Activated CD4-positive, alpha-beta T cell treated with anti-CD3 and anti-CD28 coated beads for 4 hours (primary cell): Measurements from ENCODE around the gene CCNB1IP1.
A peak's percentile ranks its signal among the peaks of the same experiment; 100 is the strongest.
"Not testable (repeated sequence)": the region's sequence is repeated elsewhere in the genome, so short reads cannot be mapped to it uniquely, and the experiment has no call there.

Experiments used
- DNase-seq, 2 donors: peaks; one replicate each; pipeline ENCODE4 v3.0.0-alpha.2; 2020

CCNB1IP1 gene, protein sequence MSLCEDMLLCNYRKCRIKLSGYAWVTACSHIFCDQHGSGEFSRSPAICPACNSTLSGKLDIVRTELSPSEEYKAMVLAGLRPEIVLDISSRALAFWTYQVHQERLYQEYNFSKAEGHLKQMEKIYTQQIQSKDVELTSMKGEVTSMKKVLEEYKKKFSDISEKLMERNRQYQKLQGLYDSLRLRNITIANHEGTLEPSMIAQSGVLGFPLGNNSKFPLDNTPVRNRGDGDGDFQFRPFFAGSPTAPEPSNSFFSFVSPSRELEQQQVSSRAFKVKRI

DNA sequence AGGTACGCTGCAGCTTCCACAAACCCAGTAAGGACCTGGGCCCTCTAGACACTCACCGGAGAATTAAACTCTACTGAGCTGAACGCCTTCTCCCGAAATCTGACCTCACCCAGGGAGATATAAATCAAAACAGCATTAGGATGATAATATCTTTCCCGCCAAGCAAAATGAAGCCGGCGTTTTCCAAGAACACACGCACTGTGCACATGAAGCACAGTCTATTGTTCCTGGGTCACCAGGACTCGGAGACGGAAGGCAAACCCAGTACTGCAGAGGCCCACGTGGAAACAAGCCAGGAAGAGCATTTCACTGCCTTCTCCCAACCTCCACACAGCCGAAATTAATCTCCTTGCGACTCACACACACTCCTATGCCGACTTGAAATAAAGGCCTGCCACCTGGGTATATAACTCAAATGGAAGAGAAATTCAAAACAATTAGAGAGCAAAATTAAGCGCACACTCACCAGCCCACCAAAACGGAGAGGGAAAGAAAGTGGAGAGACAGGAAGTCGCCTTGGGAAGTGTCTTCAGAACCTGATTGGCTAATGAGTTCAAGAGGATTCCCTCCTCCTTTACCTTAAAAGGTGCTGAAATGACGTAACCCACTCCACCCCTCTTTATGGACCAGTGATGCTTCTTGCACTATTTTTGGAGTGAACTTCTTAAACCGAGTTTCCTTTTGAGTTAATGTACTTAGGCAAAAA, at the start of gene CCNB1IP1:
Gene CCNB1IP1, minus strand, starts transcription at position 492 of the 706 bp plus-strand sequence. CDS start 16,756 bp downstream, outside the sequence.
- peak; percentile 51 to 56 for DNase-seq

DNA sequence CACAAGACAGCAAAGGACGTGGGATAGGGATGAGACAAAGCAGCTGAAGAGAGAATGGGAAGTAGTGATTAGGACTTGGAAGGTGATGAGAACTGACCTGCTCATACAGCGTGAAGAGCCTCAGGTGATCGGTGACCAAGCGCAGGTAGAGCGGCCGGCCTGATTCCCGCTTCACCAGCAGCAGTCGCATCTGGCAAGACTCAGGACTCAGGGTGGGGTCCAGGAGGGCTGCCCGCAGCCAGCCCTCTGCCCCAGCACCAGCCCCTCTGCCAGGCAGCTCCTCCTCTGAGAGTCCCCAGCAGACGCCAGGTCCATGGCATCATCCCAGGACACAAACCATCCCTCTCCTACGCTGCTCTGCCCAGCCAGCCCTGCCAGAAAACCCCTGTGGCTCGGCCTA, 49.4 kb upstream of the CCNB1IP1 start:
- DNase-seq = no peak

DNA sequence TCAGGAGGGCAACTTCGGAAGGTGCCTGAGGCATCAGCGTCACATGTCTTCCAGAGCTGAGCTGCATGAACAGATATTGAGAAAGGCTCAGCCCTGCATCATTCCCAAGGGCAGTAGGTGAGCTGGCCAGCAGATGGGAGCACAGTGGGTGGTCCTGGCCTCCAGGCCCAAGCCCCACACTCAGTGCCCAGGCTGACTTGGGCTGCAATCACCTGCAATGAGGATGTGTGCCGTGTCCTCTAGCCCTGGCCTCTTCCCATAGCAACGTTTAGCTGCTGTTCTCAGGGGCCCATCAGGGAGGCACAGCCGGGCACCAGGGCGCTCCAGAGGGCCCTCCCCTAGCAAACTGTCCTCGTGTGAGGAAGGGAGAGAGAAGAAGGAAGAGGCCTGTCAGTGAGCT, 48.3 kb upstream of the CCNB1IP1 start:
- DNase-seq = no peak

DNA sequence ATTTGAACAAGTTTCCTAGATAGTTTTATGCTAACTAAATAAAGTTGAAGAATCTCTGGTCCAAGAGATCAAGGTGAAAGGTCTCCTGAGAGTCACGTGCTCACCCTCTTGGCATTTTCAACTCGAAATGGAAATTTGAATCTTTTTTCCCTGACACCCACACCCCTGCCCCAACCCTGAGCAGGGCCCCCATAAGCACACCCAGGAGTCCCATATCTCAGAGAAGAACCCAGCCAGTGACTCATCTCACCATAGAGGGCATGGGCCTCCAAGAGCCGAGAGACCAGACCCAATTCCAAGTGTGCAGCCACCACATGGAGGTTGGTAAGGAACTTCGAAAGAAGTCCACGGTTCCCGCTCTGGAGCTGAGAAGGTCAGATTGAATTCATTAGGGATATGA, 47.6 kb upstream of the CCNB1IP1 start:
- no peak for DNase-seq

DNA sequence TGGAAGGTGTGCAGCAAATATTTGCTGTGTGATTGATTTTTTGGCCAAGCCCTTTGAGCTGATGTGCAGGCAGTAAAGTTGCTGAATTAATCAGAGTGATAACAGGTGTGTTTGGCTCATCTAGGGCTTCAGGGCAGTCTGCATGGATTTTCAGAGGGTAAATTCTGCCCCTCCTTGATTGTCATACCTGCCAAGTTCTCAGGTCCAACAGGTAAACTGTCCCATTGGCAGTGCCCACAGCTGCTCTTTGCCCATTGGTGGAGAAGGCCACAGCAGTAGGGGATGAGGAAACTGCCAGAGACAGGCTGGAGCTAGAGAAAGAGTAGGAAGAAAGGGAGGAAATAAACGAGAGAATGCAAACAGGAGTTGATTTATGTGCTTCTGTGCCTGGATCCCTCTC, 46.7 kb upstream of the CCNB1IP1 start:
- no peak for DNase-seq

DNA sequence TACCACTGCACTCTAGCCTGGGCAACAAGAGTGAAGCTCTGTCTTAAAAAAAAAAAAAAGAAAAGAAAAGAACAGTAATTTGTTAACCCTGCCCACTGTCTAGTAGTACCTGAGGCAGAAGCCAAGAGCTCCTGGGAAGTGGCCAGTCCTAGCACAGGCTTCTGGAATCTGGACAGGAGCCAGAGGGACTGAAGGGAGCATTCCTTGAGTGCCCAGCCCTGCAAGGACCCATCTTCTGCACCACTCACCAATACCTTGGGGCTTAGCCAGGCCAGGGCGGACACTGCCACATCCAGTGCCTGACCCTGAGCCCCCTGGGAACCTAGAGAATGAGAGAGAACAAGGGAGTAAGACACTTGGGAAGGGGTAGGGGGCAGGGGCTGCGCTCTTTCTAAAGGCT, 44.1 kb upstream of the CCNB1IP1 start:
- DNase-seq = no peak

DNA sequence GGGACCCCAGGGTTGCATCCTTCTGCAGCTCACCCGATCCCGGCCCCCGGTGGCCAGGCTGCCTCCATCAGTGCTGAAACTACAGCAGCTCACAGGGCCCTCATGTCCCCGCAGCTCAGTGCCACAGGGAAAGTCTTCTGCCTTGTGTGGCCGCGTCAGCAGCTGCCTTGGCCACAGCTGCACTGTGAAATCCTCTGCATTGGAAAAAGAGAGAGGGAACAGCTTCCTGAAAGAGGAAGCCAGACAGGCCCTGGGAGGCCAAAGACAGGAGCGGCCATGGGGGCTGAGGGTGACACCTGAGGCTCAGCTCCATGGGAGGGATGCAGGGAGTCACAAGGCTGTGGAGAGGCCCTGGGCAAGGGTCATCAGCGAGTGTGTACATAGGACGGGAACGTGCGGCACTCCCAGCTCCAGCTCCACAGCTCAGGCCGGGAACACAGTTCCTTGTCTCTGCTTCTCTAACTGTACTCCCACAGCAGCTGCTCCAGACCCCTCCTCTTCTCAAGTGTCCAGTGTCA, 43.1 kb upstream of the CCNB1IP1 start:
- no peak for DNase-seq

DNA sequence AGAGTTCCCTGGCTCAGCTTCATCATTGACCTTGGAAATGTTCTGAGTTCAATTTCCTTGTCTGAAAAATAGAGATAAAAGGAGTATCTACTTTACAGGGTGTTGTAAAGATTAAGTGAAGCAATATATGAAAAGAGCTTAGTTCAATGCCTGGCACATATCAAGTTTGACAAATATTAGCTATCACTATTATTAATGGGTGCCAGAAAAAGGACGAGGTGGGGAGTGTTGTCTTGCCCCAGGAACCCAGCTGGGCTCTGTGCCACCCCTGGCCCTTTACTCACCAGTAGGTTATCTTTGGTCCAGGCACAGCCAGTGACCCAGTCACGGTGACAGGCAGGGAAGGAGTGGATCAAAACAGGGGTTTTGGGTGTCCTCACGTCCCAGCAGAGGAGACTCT, 42.4 kb upstream of the CCNB1IP1 start:
- DNase-seq = no peak

DNA sequence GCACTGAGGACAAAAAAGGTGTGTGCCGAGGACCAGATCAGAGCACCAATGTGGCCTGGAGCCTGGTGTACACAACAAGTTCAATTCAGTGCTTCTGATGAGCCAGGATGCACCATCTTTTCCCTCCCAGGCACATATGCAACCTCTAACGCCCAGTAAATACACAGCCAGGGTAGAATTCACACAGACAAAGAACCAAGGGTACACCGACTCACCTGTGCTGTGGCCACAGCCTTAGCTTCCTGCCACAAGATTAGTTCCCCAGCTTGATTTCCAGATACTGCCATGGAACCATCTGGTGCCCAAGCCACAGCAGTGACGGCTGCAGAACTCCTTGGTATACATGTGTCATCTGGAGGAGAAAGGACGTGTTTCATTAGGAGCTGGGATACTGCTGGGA, 39.7 kb upstream of the CCNB1IP1 start:
- DNase-seq = no peak

DNA sequence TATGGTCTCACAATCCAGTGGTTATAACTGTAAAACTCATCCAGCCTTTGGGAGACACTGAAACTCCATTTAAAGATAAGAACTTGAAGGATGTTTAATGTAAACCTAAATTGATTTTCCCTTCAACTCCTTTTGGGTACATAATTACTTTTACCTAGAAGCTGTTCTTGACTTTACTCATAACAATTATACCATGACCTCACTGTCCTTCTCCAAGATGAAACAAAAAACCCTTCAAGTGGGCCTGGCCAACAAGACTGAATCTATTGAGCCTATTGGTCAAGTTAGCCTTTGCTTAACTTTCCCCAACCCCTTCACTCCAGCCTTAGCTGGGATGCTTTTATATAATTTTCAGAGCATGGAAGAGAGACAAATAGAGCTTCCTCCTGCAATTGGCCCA, 32.8 kb upstream of the CCNB1IP1 start:
- DNase-seq = no peak

DNA sequence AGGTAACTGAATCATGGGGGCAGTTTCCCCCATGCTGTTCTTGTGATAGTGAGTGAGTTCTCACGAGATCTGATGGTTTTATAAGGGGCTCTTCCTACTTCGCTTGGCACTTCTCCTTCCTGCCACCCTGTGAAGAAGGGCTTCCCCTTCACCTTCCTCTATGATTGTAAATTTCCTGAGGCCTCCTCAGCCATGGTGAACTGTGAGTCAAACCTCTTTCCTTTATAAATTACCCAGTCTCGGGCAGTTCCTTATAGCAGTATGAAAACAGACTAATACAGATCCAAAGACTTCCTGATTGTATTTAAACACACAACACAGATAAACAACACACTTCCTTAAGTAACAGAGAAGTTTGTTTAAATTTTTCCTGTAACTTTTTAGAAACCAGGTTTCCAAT, 25.4 kb upstream of the CCNB1IP1 start:
- DNase-seq = not testable (repeated sequence)

DNA sequence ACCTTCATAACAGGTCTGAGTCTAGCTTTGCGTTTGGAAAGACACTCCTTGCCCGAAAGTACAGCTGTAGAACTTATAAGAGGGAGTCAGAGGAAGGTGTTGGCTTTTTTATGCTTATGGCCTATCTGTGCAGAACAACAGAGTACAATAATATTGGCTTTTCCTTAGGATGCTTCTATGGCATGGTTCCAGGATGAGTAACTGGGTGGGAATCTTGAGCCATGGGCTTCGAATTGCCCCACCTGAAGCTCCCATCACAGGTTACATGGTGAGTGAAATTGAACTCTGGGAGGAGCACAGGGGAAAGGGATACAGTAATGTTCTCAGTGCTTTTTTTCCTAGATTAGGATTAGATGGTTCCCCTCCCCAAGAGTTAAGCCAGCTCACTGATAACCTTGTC, 23.3 kb upstream of the CCNB1IP1 start:
- no peak for DNase-seq

DNA sequence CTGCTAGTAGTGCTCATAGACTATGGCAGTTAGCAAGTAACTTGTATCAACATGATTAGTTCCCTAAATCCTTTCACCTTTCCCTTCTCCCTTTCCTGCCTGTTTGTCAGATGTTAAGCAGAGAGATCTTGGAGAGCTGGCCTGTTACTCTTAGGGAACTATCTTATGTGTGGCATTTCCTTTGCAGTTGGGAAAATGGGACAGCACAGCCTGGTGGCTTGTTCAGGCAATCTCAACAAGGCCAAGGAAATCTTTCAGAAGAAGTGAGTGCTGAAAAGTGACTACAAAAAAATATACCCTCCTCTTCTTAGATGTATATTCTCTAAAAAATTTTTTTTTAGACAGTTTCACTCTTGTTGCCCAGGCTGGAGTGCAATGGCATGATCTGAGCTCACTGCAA, 17.8 kb upstream of the CCNB1IP1 start:
- no peak for DNase-seq

DNA sequence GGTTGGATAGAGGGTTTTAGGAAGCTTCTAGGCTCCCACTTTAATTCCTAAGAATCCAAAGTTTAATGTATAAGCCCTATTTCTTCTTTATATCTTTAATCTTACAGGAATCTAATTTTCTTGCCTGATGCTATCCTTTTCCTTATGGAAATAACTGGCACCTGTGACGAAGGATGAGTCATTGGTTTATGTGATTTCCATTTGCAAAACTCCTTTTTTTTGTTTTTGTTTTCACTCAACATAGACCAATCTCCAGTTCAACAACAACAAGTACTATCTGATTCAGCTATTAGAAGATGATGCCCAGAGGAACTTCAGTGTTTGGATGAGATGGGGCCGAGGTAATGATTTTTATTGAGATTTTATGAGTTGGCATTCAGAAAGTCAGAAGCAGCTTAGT, 17.2 kb upstream of the CCNB1IP1 start:
- no peak for DNase-seq

DNA sequence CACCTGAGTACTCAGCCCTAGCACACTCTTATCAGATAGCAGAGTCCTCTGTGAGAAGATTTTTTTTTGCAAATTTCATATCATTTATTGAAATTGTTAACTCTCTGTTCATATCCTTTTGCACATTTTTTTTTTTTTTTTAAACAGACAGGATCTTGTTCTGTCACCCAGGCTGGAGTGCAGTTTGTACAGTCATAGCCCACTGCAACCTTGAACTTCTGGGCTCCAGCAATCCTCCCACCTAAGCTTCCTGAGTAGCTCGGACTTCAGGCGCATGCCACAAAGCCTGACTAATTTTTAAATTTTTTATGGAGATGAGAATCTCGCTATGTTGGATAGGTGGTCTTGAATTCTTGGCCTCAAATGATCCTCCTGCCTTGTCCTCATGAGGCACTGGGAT, 14.7 kb upstream of the CCNB1IP1 start:
- no peak for DNase-seq

DNA sequence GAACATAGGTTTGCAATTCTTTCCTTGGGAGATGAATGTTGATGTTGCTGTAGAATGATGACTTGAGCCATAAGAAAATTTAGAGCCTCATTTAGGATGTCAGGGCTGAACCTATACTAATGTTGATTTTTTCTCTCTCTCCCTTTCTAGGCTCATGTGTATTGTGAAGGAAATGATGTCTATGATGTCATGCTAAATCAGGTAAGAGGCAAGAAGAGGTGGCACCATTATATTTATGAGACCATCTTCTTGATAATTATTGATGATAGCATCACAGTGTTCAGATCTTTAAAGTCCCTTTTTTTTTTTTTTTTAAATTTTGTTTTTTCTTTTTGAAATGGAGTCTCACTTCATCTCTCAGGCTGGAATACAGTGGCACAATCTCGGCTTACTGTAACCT, 13.6 kb upstream of the CCNB1IP1 start:
- DNase-seq = no peak

DNA sequence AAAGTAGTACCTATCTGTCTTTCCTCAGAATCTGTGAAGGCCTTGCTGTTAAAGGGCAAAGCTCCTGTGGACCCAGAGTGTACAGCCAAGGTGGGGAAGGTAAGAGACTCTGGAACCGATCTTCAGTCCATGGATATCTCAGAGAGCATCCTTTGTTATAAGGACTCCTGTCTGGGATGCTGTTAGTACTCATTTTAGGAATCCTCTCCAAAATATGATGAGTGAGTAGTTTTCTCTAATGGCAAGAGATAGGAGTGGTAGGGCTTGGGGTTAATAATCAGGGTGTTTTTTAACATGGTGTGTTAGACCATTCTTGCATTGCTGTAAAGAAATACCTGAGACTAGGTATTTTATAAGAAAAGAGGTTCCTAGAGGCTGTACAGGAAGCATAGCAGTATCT, 12.3 kb upstream of the CCNB1IP1 start:
- no peak for DNase-seq

DNA sequence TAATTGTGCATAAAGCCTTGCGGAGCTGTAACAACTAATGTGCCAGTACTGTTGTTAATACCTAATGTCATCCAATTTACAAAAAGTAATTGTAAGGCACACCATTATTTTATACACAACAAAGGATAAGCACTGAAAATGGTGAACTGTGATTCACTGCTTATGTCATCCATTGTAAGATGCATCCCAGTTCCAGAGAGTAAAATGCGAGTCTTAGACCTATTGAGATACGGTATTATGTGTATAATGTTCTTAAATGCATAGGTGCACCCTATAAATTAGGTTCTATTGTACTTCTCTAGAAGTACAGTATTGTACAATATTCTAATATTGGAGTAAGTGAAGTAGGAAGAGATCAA, 10.8 kb upstream of the CCNB1IP1 start:
- DNase-seq = no peak

DNA sequence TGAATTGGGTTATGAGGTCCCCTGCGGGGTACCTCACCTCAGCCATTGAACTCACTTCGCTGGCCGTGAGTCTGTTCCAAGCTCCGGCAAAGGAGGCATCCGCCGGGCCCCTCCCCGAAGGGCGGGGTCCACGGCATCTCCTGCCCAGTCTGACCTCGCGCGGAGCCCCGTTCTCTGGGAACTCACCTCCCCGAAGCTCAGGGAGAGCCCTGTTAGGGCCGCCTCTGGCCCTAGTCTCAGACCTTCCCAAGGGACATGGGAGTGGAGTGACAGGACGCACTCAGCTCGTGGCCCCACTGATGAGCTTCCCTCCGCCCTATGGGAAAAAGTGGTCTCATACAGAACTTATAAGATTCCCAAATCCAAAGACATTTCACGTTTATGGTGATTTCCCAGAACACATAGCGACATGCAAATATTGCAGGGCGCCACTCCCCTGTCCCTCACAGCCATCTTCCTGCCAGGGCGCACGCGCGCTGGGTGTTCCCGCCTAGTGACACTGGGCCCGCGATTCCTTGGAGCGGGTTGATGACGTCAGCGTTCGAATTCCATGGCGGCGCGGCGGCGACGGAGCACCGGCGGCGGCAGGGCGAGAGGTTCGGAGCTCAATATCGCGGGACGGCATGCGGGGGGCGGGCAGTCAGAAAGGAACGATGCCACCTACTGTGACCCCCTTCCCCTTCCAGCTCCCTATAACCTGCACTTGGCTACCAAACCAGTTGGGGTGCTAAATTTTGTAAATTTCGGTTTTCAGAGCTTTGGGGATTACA, 10.2 kb upstream of the CCNB1IP1 start, which contains the start of gene PARP2:
Gene PARP2, plus strand, starts transcription at position 544 of the 770 bp plus-strand sequence. Its CDS starts 7 bp downstream, at position 551.
- peak; percentile 89 for DNase-seq

DNA sequence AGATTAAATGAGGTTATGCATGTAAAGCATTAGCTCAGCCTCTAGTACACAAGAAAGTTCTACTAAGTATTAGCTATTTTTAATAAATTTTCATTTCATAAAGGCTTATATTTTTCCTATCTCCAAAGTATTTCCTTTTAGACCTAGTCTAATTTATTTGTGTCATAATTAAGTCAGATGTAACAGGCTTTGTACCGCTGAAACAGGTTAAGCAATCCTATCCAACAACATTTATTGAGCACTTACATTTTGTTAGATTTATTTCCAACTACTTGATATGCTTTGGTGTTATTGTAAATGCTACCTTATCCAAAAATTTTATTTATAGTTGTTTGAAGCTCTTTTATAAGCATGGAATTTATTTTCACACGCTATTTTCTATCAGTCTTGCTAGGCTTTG, 8.6 kb upstream of the CCNB1IP1 start:
- DNase-seq = no peak

DNA sequence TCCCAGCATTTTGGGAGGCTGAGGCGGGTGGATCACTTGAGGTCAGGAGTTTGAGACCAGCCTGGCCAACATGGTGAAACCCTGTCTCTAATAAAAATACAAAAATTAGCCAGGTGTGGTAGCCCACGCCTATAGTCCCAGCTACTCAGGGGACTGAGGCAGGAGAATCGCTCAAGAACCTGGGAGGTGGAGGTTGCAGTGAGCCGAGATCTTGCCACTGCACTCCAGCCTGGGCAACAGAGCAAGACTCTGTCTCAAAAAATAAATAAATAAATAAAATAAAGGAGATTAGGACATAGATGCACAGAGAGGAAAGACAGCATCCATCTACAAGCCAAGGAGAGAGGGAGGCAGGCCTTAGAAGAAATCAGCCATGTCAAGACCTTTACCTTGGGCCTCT, 8.0 kb upstream of the CCNB1IP1 start:
- not testable (repeated sequence) for DNase-seq

DNA sequence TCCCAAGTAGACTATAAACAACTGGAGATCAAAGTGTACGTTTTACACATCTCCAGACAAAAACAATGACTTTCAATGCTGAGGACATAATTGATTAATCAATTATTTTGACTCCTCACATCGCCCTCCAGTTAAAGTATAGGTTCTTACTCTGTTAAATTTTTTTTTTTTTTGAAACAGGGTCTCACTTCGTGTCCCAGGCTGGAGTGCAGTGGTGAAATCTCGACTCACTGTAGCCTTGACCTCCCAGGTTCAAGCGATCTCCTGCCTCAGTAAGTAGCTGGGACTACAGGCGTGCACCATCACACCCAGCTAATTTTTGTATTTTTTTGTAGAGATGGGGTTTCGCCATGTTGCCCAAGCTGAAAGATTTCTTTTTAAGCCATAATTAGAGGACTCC, 938 bp upstream of the CCNB1IP1 start:
- DNase-seq = no peak

DNA sequence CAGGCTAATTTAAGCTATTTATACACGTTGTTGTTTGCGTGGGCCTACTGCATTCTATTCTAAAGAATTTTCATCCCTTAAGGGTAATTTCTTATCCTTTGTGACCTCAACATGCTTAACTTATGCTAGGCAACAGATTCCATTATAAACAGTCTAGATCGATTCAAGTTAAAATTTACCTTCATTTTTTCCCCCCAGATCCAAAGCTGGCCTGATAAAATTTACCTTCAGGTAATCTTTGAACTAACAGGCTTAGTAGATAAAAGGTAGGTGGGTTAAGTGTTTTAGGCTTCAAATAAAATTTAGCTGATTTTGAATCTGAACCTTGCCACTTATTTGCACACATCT, 389 bp upstream of the CCNB1IP1 start:
- no peak for DNase-seq

DNA sequence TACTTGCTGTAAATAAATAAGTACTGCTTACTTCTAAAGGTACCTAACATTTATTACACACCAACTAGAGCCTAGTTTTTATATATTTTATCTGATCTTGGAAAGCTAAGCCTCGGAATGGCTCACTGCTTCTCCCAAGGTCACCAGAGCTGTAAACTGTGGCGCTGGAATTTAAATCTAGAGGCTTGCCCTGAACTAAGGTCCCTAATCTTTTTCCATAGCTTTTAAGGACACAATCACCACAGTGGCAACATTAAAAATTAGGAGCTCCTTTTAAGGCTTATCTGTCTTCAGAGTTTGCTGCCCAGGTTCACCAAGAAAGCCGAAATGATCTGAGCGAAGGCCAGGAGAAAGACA, 670 bp downstream of the CCNB1IP1 start:
- DNase-seq = no peak
